Astrocyte of the cerebellum (primary cell): ENCODE data around the gene KCNK2.
A peak's percentile ranks its signal among the peaks of the same experiment; 100 is the strongest.

ENCODE experiments used
- DNase-seq: peaks from one replicate; pipeline ENCODE4 v3.0.0-alpha.2; 2011; ENCODE audit warnings: low read depth
- H3K4me3 ChIP-seq: 2 replicates; pipeline ENCODE4 v1.5.1; 2011; ENCODE audit warnings: mild to moderate bottlenecking, low read depth, low read length, moderate library complexity
- CTCF ChIP-seq: IDR thresholded peaks from 2 replicates; pipeline ENCODE4 v1.5.1; 2012; ENCODE audit warnings: low read length, low read depth, moderate library complexity, mild to moderate bottlenecking; ENCODE audit errors: missing control alignments
- in situ Hi-C: cut with HindIII; loops from 2 replicates; pipeline ENCODE4 v1.10.0; 2017; ENCODE audit warnings: low sequenced_read_pairs

KCNK2 gene

GRCh38 chr1:215192306-215192705, 109.8 kb downstream of the KCNK2 start:
- DNase-seq: peak; percentile 80
- no peak for TF ChIP-seq CTCF
- H3K4me3 ChIP-seq: no peak overlapping the region
- in situ Hi-C loops: no loop called here

DNA sequence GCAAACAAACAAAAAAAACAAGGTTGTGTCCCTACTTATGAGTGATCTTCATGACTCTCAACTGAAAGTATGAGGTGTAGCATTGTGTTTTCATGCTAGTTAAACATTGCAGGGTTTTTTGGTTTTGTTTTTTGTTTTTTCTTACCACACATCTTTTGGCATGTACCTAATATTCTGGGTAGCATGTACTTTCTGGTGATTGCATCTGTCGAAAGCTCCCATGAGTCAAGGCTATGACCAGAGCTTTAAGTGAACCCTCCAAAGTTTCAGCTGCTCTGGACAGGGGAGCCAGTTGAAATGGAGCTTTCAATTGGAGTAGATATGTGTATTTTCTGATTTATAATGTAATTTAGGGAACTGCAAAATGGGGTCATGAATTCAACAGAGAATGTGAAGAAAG, 115.5 kb downstream of the KCNK2 start:
- TF ChIP-seq CTCF: no peak
- DNase-seq: peak; percentile 4
- no peak overlapping the region for H3K4me3 ChIP-seq
- in situ Hi-C loops: no loop called here

DNA sequence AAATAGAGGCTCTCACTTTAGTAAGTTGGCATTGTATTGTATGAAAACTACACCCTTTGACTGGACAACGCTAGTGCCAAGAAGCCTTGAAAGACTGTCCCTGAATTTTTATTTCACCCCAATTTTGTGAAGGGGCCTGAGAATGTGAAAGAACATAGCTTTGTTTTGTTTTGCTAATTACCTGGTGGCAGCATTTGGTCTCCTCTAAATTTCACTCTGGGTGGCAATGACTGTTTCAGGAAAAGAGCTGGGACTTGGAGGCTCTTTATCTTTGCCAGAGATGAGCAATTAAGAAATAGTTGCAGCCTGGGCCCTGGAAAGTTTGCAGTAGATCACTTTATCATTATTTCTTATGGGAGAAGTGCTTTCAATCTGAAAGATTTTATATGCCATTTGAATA, 117.6 kb downstream of the KCNK2 start:
- in situ Hi-C loops: no loop called here
- TF ChIP-seq CTCF: no peak
- no peak overlapping the region for H3K4me3 ChIP-seq
- no peak for DNase-seq

DNA sequence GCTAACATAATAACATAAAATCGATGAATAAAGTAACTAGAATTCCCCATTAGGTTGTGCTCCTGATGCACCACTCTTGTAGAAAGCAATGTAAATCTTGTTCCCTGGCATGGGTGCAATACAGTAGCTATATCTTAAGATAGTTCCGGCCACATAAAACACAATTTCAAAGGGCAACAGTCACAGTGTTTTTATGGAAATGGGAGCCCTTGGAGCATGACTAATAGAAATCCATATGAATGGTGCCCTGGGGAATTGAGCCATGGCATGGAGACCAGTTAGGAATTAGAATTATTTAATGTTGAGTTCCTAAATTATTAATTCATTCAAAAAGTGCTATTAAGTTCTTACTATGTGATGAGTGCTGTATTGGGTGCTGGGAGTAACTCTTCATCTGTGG, 118.7 kb downstream of the KCNK2 start:
- in situ Hi-C loops: no loop called here
- no peak overlapping the region for H3K4me3 ChIP-seq
- no peak for TF ChIP-seq CTCF
- DNase-seq: no peak

- no peak overlapping the region for H3K4me3 ChIP-seq
- no peak for DNase-seq
- no peak for TF ChIP-seq CTCF
- in situ Hi-C loops: no loop called here
Measured at GRCh38 chr1:215202868-215203267, 120.3 kb downstream of the KCNK2 start.

GRCh38 chr1:215210167-215210566, 127.6 kb downstream of the KCNK2 start:
- no peak for DNase-seq
- H3K4me3 ChIP-seq: no peak overlapping the region
- TF ChIP-seq CTCF: no peak
- in situ Hi-C loops: no loop called here

- DNase-seq: no peak
- no peak for TF ChIP-seq CTCF
Measured at GRCh38 chr1:215215846-215216245, 133.3 kb downstream of the KCNK2 start.

More at GRCh38 chr1:215215846-215216245, 133.3 kb downstream of the KCNK2 start:
- in situ Hi-C loops: no loop called here
- H3K4me3 ChIP-seq: no peak overlapping the region
